ENCODE measurements around the gene HECW1. TPM values are rescaled to one million over a fixed set of nuclear protein-coding genes. Genes with fewer than 3 reads are reported as not detected.

HECW1 gene
- total and polyA plus RNA-seq, 2 of the 8 experiments (the other 6 are each of a cell fraction or from before 2014, with no cell fraction given) = 2.9 to 12.7 TPM

GRCh38 chr7:43117861-43118260, 5.4 kb downstream of the HECW1 start:
- Histone ChIP-seq H3K4me3 (ENCODE audit: extremely low read depth in 1 of 4, insufficient read depth in 2 of 4, low read depth in 3 of 4, low read length in 4 of 4) (no peak overlapping the region), H4K20me1 (replicated peaks in 1 of 2; ENCODE audit: control insufficient read depth in 1 of 2, insufficient read depth in 2 of 2, low read length in 2 of 2) (no peaks in the 10 kb centered on the region), H3K23me2 (ENCODE audit: low read depth, low read length) (peaks cover 11% of the 10 kb centered on the region), H3K79me2 (ENCODE audit: control insufficient read depth in 1 of 2, insufficient read depth in 2 of 2, low read length in 2 of 2) (peaks cover 0 to 36% of the 10 kb centered on the region in 2 experiments; a peak in 3 of 4 replicates), H3K27me3 (replicated peaks in 1 of 4; ENCODE audit: control insufficient read depth in 3 of 4, extremely low read depth in 1 of 4, insufficient read depth in 3 of 4, low read length in 3 of 4) (peaks cover 0 to 2% (median under 1%) of the 10 kb centered on the region in 4 experiments; a peak in 3 of 7 replicates), H3K23ac (ENCODE audit: insufficient read length) (no peak overlapping the region), H2BK20ac (ENCODE audit: low read length) (no peak overlapping the region), H4K91ac (replicated peaks; ENCODE audit: insufficient read length, low read length) (no peak overlapping the region), H2BK15ac (ENCODE audit: low read length) (no peak overlapping the region), H2BK5ac (ENCODE audit: low read depth, low read length) (no peak overlapping the region), H3K56ac (replicated peaks; ENCODE audit: insufficient read length, low read depth, low read length) (no peak overlapping the region), H3K4me1 (replicated peaks in 1 of 4; ENCODE audit: control insufficient read depth in 3 of 4, insufficient read depth in 4 of 4, low read length in 3 of 4) (peaks cover 6 to 15% (median 10%) of the 10 kb centered on the region in 4 experiments), H2BK12ac (ENCODE audit: low read depth, low read length) (no peak overlapping the region; the same call in 1 of the 2 replicates), H4K8ac (ENCODE audit: extremely low read depth, insufficient read depth, low read length) (no peak overlapping the region), H4K5ac (ENCODE audit: insufficient read length, low read depth, low read length) (no peak overlapping the region), H3K18ac (ENCODE audit: extremely low read depth, low read length) (no peak overlapping the region), H3K4me2 (ENCODE audit: insufficient read depth in 1 of 2, low read depth in 2 of 2, low read length in 2 of 2) (no peak overlapping the region), H3K4ac (replicated peaks; ENCODE audit: insufficient read length, low read depth, low read length) (no peak overlapping the region), H3K36me3 (ENCODE audit: control insufficient read depth in 2 of 4, insufficient read depth in 4 of 4, low read length in 3 of 4) (no peaks in the 10 kb centered on the region), H3K27ac (ENCODE audit: low read depth, low read length) (no peak overlapping the region), H2AFZ (ENCODE audit: low read length) (no peak overlapping the region), H3K79me1 (ENCODE audit: low read depth, low read length) (no peaks in the 10 kb centered on the region; the same call in 1 of the 2 replicates), H3K9me3 (ENCODE audit: insufficient read depth in 2 of 2, low read depth in 1 of 2, low read length in 1 of 2) (no peaks in the 10 kb centered on the region), H2AK5ac (ENCODE audit: low read depth, low read length) (no peak overlapping the region; the same call in 1 of the 2 replicates), H2BK120ac (replicated peaks; ENCODE audit: low read depth, low read length) (no peak overlapping the region), H3K9ac (replicated peaks in 1 of 4; ENCODE audit: extremely low read depth in 1 of 4, low read depth in 3 of 4, low read length in 3 of 4) (no peak overlapping the region), H3K14ac (ENCODE audit: insufficient read length) (no peak overlapping the region)
- POLR2A ChIA-PET (ENCODE audit: partially characterized antibody) = interaction anchor here (0.6 to 1.9 kb wide), 5 partner anchors 10 to 198 kb away, joined by 3 to 5 read pairs (median 3); no protein-coding TSS in a partner anchor
- CTCF ChIA-PET (ENCODE audit: partially characterized antibody) = interaction anchor here (0.6 to 4.0 kb wide), 7 partner anchors 9 to 1139 kb away, joined by 3 to 24 read pairs (median 3); no protein-coding TSS in a partner anchor
- no peak for FAIRE-seq
- WGBS, 2 experiments (ENCODE audit: extremely low coverage in 1 of 2, insufficient coverage in 1 of 2, insufficient read length in 1 of 2, insufficient replicate concordance in 2 of 2, low coverage in 1 of 2, low lambda C conversion rate in 2 of 2, missing lambda C conversion rate in 1 of 2) = 91% methylated on average over 4 of the region's 4 CpGs; no CpG with 5 or more reads in 1 of the 2 experiments
- no peak for DNase-seq (ENCODE audit: low read depth in 1 of 2, low spot score in 2 of 2)
- TF ChIP-seq, protein P1, sequence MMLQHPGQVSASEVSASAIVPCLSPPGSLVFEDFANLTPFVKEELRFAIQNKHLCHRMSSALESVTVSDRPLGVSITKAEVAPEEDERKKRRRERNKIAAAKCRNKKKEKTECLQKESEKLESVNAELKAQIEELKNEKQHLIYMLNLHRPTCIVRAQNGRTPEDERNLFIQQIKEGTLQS (IDR thresholded peaks at IDR 0.05; ENCODE audit: insufficient read depth, low read depth, low read length) = no peak
- TF ChIP-seq TBP (IDR thresholded peaks at IDR 0.05; ENCODE audit: low read depth, low read length) = no peak
- TF ChIP-seq RFX5 (IDR thresholded peaks at IDR 0.05; ENCODE audit: borderline replicate concordance, low read depth, low read length) = no peak
- no peak for TF ChIP-seq RXRA (IDR thresholded peaks at IDR 0.05; ENCODE audit: insufficient read depth, low read depth, low read length)
- TF ChIP-seq CHD2 (IDR thresholded peaks at IDR 0.05; ENCODE audit: low read length) = no peak
- TF ChIP-seq YY1 (IDR thresholded peaks at IDR 0.05; ENCODE audit: low read depth, low read length) = no peak

Measured in H1 (cell line).